GM23338 (cell line): ENCODE results near the gene GVQW3. TPM values are rescaled to one million over a fixed set of nuclear protein-coding genes. Genes with fewer than 3 reads are reported as not detected.
A peak's percentile ranks its signal among the peaks of the same experiment; 100 is the strongest.

ENCODE experiments used
- ATAC-seq: fragments of 200-7000 bp; cut with Tn5 transposase; 3 replicates; pipeline ENCODE4 v1.9.1; 2020
- DNase-seq: peaks from one replicate; pipeline ENCODE4 v3.0.0-alpha.2; 2015; ENCODE audit warnings: low spot score
- H2AFZ ChIP-seq: fragments of 200-600 bp; sonication (generic); 2 replicates; pipeline ENCODE4 v1.8.0; 2016; ENCODE audit warnings: antibody characterized with exemption, mild to moderate bottlenecking, moderate library complexity
- H3F3A ChIP-seq: fragments of 200-600 bp; sonication (generic); replicated peaks from 2 replicates; pipeline ENCODE4 v1.8.0; 2017; ENCODE audit warnings: antibody characterized with exemption, mixed run types, low read depth
- H3K27ac ChIP-seq: fragments of 200-600 bp; sonication (generic); 2 replicates; pipeline ENCODE4 v1.6.1; 2016; ENCODE audit warnings: low read depth
- H3K27me3 ChIP-seq: fragments of 200-600 bp; sonication (generic); 2 replicates; pipeline ENCODE4 v1.8.0; 2016; ENCODE audit warnings: mild to moderate bottlenecking, mixed run types, moderate library complexity; ENCODE audit not compliant: insufficient read depth
- H3K36me3 ChIP-seq: fragments of 200-600 bp; sonication (generic); 2 replicates; pipeline ENCODE4 v1.8.0; 2016; ENCODE audit warnings: mild to moderate bottlenecking; ENCODE audit not compliant: insufficient read depth
- H3K4me1 ChIP-seq: fragments of 200-600 bp; sonication (generic); 2 replicates; pipeline ENCODE4 v1.8.0; 2016; ENCODE audit warnings: mild to moderate bottlenecking, moderate library complexity; ENCODE audit not compliant: insufficient read depth
- H3K4me2 ChIP-seq: fragments of 200-600 bp; sonication (generic); 2 replicates; pipeline ENCODE4 v1.7.1; 2017; ENCODE audit warnings: mixed run types
- H3K4me3 ChIP-seq: fragments of 200-600 bp; sonication (generic); 2 replicates; pipeline ENCODE4 v1.6.1; 2016; ENCODE audit warnings: mixed run types
- H3K79me2 ChIP-seq: fragments of 200-600 bp; sonication (generic); replicated peaks from 2 replicates; pipeline ENCODE4 v1.8.0; 2017; ENCODE audit warnings: mild to moderate bottlenecking; ENCODE audit not compliant: insufficient read depth
- H3K9me2 ChIP-seq: fragments of 200-600 bp; sonication (generic); 2 replicates; pipeline ENCODE4 v1.8.0; 2017; ENCODE audit not compliant: insufficient read depth
- H4K20me1 ChIP-seq: fragments of 200-600 bp; sonication (generic); replicated peaks from 2 replicates; pipeline ENCODE4 v1.8.0; 2017; ENCODE audit warnings: mild to moderate bottlenecking; ENCODE audit not compliant: insufficient read depth
- H3K27ac Mint-ChIP-seq: 2 replicates; pipeline ENCODE4 v1.8.0; 2020; ENCODE audit warnings: inconsistent platforms, mild to moderate bottlenecking, moderate library complexity, mixed read lengths
- H3K27me3 Mint-ChIP-seq: 3 replicates; pipeline ENCODE4 v1.8.0; 2022; ENCODE audit warnings: low read depth, mild to moderate bottlenecking, moderate library complexity, mixed read lengths, inconsistent platforms; ENCODE audit not compliant: insufficient read depth, poor library complexity
- H3K36me3 Mint-ChIP-seq: 3 replicates; pipeline ENCODE4 v1.8.0; 2021; ENCODE audit warnings: low read depth, mild to moderate bottlenecking, inconsistent platforms, moderate library complexity, mixed read lengths
- H3K4me1 Mint-ChIP-seq: 3 replicates; pipeline ENCODE4 v1.8.0; 2020; ENCODE audit warnings: mild to moderate bottlenecking, inconsistent platforms, mixed read lengths
- H3K4me3 Mint-ChIP-seq: 3 replicates; pipeline ENCODE4 v1.8.0; 2021; ENCODE audit warnings: moderate library complexity, mild to moderate bottlenecking, inconsistent platforms, mixed read lengths
- H3K9me3 Mint-ChIP-seq: 3 replicates; pipeline ENCODE4 v1.8.0; 2020; ENCODE audit warnings: moderate library complexity, mild to moderate bottlenecking, inconsistent platforms, mixed read lengths
- CREB1 ChIP-seq: fragments of 250-450 bp; sonication (Bioruptor Pico); IDR thresholded peaks from 2 replicates; pipeline ENCODE4 v1.5.0; 2020; ENCODE audit warnings: low read depth, mild to moderate bottlenecking, moderate library complexity
- ETS1 ChIP-seq: IDR thresholded peaks from 2 replicates; pipeline ENCODE4 v1.6.1; 2016; ENCODE audit warnings: antibody characterized with exemption
- EZH2phosphoT487 ChIP-seq: fragments of 200-600 bp; sonication (generic); IDR thresholded peaks from one replicate; pipeline ENCODE4 v1.8.1; 2018; ENCODE audit warnings: antibody characterized with exemption; ENCODE audit not compliant: unreplicated experiment
- POLR2AphosphoS5 ChIP-seq: IDR thresholded peaks from 2 replicates; pipeline ENCODE4 v1.6.1; 2016; ENCODE audit warnings: antibody characterized with exemption, low read depth
- REST ChIP-seq: IDR thresholded peaks from one replicate; pipeline ENCODE4 v1.6.1; 2018; ENCODE audit warnings: antibody characterized with exemption; ENCODE audit not compliant: unreplicated experiment
- ZNF462 ChIP-seq: fragments of 250-450 bp; sonication (Bioruptor Pico); IDR thresholded peaks from 2 replicates; pipeline ENCODE4 v1.5.0; 2020; ENCODE audit warnings: mild to moderate bottlenecking, moderate library complexity
- polyA plus RNA-seq: library from polyadenylated mRNA; unstranded; fragments of >200 nt; fragmentation: Nextera tagmentation; extraction: Ambion mirVana; gene quantifications from 2 replicates; pipeline ENCODE4 v1.2.1, GENCODE V29; 2016
- total RNA-seq: library from RNA; depleted of rRNA; stranded (reverse); fragments of >200 nt; shearing (Covaris generic); gene quantifications from 2 replicates; pipeline ENCODE4 v1.2.3, GENCODE V29; 2014

Gene GVQW3
- total and polyA plus RNA-seq, 2 experiments from 2014 or later = 3.5 to 4.9 TPM

DNA sequence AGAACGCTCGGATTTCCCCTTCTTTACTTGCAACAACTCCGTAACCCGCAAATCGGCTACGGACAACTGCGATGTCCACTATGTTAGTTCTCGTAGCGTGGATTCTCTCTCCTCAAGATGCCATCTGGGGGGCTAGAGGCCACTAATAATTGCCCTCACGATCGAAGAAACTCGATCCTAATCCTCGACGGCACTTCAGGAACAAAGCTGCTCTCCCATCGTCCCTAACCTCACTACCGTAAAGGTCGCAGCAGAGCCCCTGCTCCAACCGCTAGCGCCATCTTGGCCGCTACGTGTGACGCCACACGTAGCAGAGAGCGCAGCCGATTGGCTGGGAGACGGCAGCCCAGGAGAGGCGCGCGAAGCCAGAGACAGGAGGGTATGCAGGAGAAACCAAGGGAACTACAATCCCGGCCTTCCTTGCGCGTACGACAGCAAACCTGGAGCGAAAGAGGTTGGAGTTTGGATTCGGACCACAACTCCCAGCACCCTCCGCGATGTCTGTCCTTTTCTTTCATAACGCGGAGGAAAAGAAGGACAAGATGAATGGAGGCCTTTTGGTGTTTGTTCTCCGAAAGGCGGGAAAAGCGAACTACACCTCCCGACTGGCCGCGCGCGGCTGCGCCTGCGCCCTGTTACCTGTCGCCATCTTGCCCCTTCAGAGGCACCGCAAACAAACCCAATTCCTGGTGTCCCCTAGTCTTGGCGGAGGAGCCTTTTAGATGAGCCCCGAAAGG lies 63.4 kb downstream of the GVQW3 start, which contains the start of gene EMSY:
Gene EMSY (plus strand): TSS at position 635 of the 737 bp plus-strand sequence. CDS start 1,921 bp downstream, outside the sequence.
- Histone ChIP-seq H3F3A (no peaks in the 10 kb centered on the region), H3K4me3 (peak within 1 kb of the TSS; percentile 66), H3K36me3 (no peaks in the 10 kb centered on the region), H3K27ac (peak within 1 kb of the TSS; percentile 92), H4K20me1 (no peaks in the 10 kb centered on the region), H3K9me2 (no peaks in the 10 kb centered on the region), H2AFZ (no peak within 1 kb of the TSS), H3K4me2 (peak within 1 kb of the TSS; percentile 86), H3K27me3 (no peaks in the 10 kb centered on the region), H3K79me2 (peaks cover 53% of the 10 kb centered on the region), H3K4me1 (peaks cover 30% of the 10 kb centered on the region)
- DNase-seq = peak; percentile 99
- Mint-ChIP-seq H3K4me3 (peak within 1 kb of the TSS; percentile 93), H3K27me3 (peaks cover 9% of the 10 kb centered on the region), H3K27ac (peak within 1 kb of the TSS; percentile 100), H3K4me1 (peaks cover 39% of the 10 kb centered on the region), H3K9me3 (no peaks in the 10 kb centered on the region), H3K36me3 (peaks cover 25% of the 10 kb centered on the region)
- peak; percentile 89 for TF ChIP-seq CREB1
- TF ChIP-seq ETS1 = peak; percentile 97
- no peak for TF ChIP-seq ZNF462 (CRISPR knock-in tag)
- no peak for TF ChIP-seq EZH2phosphoT487
- peak; percentile 99 for TF ChIP-seq POLR2AphosphoS5
- peak; percentile 8 for TF ChIP-seq REST
- peak; percentile 90 for ATAC-seq
